OCI-LY3 (cell line): ENCODE results near the gene YY1.

ENCODE experiments used
- EZH2phosphoT487 ChIP-seq: fragments of 200-600 bp; shearing (Covaris generic); IDR thresholded peaks from 2 replicates; pipeline ENCODE4 v1.6.1; 2018; ENCODE audit warnings: antibody characterized with exemption, mixed run types, low read depth
- TF ChIP-seq, protein P1 (sequence below): fragments of 200-600, 300-600 bp; sonication (generic); IDR thresholded peaks from 2 replicates; pipeline ENCODE4 v1.5.1; 2014; ENCODE audit warnings: antibody characterized with exemption, low read length, low read depth

GRCh38 chr14:100282766-100283419 lies 43.9 kb downstream of the YY1 start:
- no peak for TF ChIP-seq EZH2phosphoT487
- TF ChIP-seq, protein P1, sequence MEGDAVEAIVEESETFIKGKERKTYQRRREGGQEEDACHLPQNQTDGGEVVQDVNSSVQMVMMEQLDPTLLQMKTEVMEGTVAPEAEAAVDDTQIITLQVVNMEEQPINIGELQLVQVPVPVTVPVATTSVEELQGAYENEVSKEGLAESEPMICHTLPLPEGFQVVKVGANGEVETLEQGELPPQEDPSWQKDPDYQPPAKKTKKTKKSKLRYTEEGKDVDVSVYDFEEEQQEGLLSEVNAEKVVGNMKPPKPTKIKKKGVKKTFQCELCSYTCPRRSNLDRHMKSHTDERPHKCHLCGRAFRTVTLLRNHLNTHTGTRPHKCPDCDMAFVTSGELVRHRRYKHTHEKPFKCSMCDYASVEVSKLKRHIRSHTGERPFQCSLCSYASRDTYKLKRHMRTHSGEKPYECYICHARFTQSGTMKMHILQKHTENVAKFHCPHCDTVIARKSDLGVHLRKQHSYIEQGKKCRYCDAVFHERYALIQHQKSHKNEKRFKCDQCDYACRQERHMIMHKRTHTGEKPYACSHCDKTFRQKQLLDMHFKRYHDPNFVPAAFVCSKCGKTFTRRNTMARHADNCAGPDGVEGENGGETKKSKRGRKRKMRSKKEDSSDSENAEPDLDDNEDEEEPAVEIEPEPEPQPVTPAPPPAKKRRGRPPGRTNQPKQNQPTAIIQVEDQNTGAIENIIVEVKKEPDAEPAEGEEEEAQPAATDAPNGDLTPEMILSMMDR, result no peak
